Loucy (cell line): ENCODE measurements around the gene RPLP2.
A peak's percentile ranks its signal among the peaks of the same experiment; 100 is the strongest.

Source experiments
- H2AFZ ChIP-seq: fragments of 200-600 bp; sonication (generic); 2 replicates; pipeline ENCODE4 v1.6.0; 2016; ENCODE audit warnings: antibody characterized with exemption, mild to moderate bottlenecking, low read length, moderate library complexity
- H3F3A ChIP-seq: fragments of 200-600 bp; 2 replicates; pipeline ENCODE4 v1.6.0; 2016; ENCODE audit warnings: antibody characterized with exemption, low read depth, mild to moderate bottlenecking
- H3K27me3 ChIP-seq: fragments of 200-600 bp; sonication (generic); 2 replicates; pipeline ENCODE4 v1.6.1; 2014; ENCODE audit warnings: low read length, mild to moderate bottlenecking; ENCODE audit not compliant: insufficient read depth, poor library complexity, severe bottlenecking
- H3K36me3 ChIP-seq: fragments of 200-600 bp; sonication (generic); 2 replicates; pipeline ENCODE4 v1.6.1; 2016; ENCODE audit warnings: low read length; ENCODE audit not compliant: insufficient read depth
- H3K4me1 ChIP-seq: fragments of 200-600 bp; sonication (generic); 2 replicates; pipeline ENCODE4 v1.5.1; 2014; ENCODE audit warnings: low read length, mild to moderate bottlenecking; ENCODE audit not compliant: insufficient read depth, poor library complexity, severe bottlenecking
- H3K4me2 ChIP-seq: fragments of 200-600 bp; sonication (generic); 2 replicates; pipeline ENCODE4 v1.6.0; 2014; ENCODE audit warnings: antibody characterized with exemption, low read length, low read depth, mild to moderate bottlenecking; ENCODE audit not compliant: poor library complexity, severe bottlenecking
- H3K4me3 ChIP-seq: fragments of 200-600 bp; sonication (generic); 2 replicates; pipeline ENCODE4 v1.5.1; 2014; ENCODE audit warnings: low read length, mild to moderate bottlenecking, mixed read lengths; ENCODE audit not compliant: poor library complexity, severe bottlenecking
- H3K79me2 ChIP-seq: fragments of 200-600 bp; sonication (generic); 2 replicates; pipeline ENCODE4 v1.6.1; 2014; ENCODE audit warnings: low read length; ENCODE audit not compliant: insufficient read depth
- H3K9ac ChIP-seq: fragments of 200-600 bp; sonication (generic); 2 replicates; pipeline ENCODE4 v1.6.0; 2014; ENCODE audit warnings: mild to moderate bottlenecking, low read depth, low read length, moderate library complexity; ENCODE audit not compliant: poor library complexity, severe bottlenecking
- H3K9me2 ChIP-seq: fragments of 200-600 bp; sonication (generic); replicated peaks from 2 replicates; pipeline ENCODE4 v1.6.1; 2016; ENCODE audit warnings: low read depth, low read length, mixed read lengths
- H3K9me3 ChIP-seq: fragments of 200-600 bp; sonication (generic); 2 replicates; pipeline ENCODE4 v1.6.1; 2014; ENCODE audit warnings: mild to moderate bottlenecking, antibody characterized with exemption, low read length, low read depth; ENCODE audit not compliant: insufficient read depth
- H4K20me1 ChIP-seq: fragments of 200-600 bp; sonication (generic); 2 replicates; pipeline ENCODE4 v1.6.0; 2014; ENCODE audit warnings: antibody characterized with exemption, low read length, mild to moderate bottlenecking; ENCODE audit not compliant: insufficient read depth, poor library complexity, severe bottlenecking
- CTCF ChIP-seq: fragments of 200-600 bp; sonication (generic); conservative IDR thresholded peaks from 2 replicates; pipeline ENCODE4 v1.5.1; 2014; ENCODE audit warnings: mild to moderate bottlenecking, antibody characterized with exemption, low read length
- EZH2phosphoT487 ChIP-seq: fragments of 200-600 bp; IDR thresholded peaks from 2 replicates; pipeline ENCODE4 v1.6.1; 2018; ENCODE audit warnings: antibody characterized with exemption, mild to moderate bottlenecking, moderate library complexity, borderline replicate concordance

The RPLP2 gene

GRCh38 chr11:849104-849824 lies 39.5 kb downstream of the RPLP2 start:
- Histone ChIP-seq H3K4me2 (no peak overlapping the region), H2AFZ (no peak overlapping the region), H3K9me3 (no peaks in the 10 kb centered on the region), H3K9me2 (no peaks in the 10 kb centered on the region), H3K27me3 (no peaks in the 10 kb centered on the region), H3F3A (no peaks in the 10 kb centered on the region), H3K4me3 (no peak overlapping the region), H3K79me2 (no peaks in the 10 kb centered on the region), H4K20me1 (no peaks in the 10 kb centered on the region), H3K9ac (no peak overlapping the region), H3K4me1 (peaks cover 24% of the 10 kb centered on the region), H3K36me3 (no peaks in the 10 kb centered on the region)
- TF ChIP-seq EZH2phosphoT487 (no peak), CTCF (no peak)

- H3K9me3 ChIP-seq, result no peaks in the 10 kb centered on the region
- no peaks in the 10 kb centered on the region for H3K9me2 ChIP-seq
- no peaks in the 10 kb centered on the region for H3K79me2 ChIP-seq
- no peak overlapping the region for H3K4me2 ChIP-seq
- H3K9ac ChIP-seq, result no peak overlapping the region
- no peaks in the 10 kb centered on the region for H3K36me3 ChIP-seq
- no peaks in the 10 kb centered on the region for H3K27me3 ChIP-seq
- H3K4me3 ChIP-seq, result no peak overlapping the region
- TF ChIP-seq EZH2phosphoT487, result no peak
- no peak for TF ChIP-seq CTCF
- H3K4me1 ChIP-seq, result peaks cover 17% of the 10 kb centered on the region
- no peaks in the 10 kb centered on the region for H4K20me1 ChIP-seq
- H3F3A ChIP-seq, result no peaks in the 10 kb centered on the region
- H2AFZ ChIP-seq, result no peak overlapping the region
These were observed 40.4 kb downstream of the RPLP2 start for GRCh38 chr11:849951-850774.

GRCh38 chr11:850775-851763 lies 41.3 kb downstream of the RPLP2 start:
- no peaks in the 10 kb centered on the region for H3K9me3 ChIP-seq
- no peak overlapping the region for H2AFZ ChIP-seq
- peaks cover 8% of the 10 kb centered on the region for H3K4me1 ChIP-seq
- no peaks in the 10 kb centered on the region for H3K36me3 ChIP-seq
- no peaks in the 10 kb centered on the region for H3K79me2 ChIP-seq
- TF ChIP-seq CTCF, result peak; percentile 58
- no peak for TF ChIP-seq EZH2phosphoT487
- H3K9me2 ChIP-seq, result no peaks in the 10 kb centered on the region
- H3K4me3 ChIP-seq, result no peak overlapping the region
- H3K9ac ChIP-seq, result no peak overlapping the region
- no peaks in the 10 kb centered on the region for H3F3A ChIP-seq
- no peaks in the 10 kb centered on the region for H4K20me1 ChIP-seq
- no peaks in the 10 kb centered on the region for H3K27me3 ChIP-seq
- no peak overlapping the region for H3K4me2 ChIP-seq
